Epithelial cell of esophagus (primary cell): ENCODE measurements around the gene NAPB.

Experiments
- DNase-seq: peaks from one replicate; pipeline ENCODE4 v3.0.0; 2010; ENCODE audit warnings: low read depth
- H3K4me3 ChIP-seq: 2 replicates; pipeline ENCODE4 v1.5.1; 2011; ENCODE audit warnings: mild to moderate bottlenecking, low read length, control low read depth
- CTCF ChIP-seq: IDR thresholded peaks from 2 replicates; pipeline ENCODE4 v1.5.1; 2011; ENCODE audit warnings: low read depth, mild to moderate bottlenecking, low read length, control low read depth, inconsistent platforms; ENCODE audit not compliant: insufficient read depth; ENCODE audit errors: missing control alignments

NAPB gene

GRCh38 chr20:23327617-23328333 lies 93.5 kb downstream of the NAPB start:
- no peak overlapping the region for H3K4me3 ChIP-seq
- TF ChIP-seq CTCF, result no peak
- no peak for DNase-seq

GRCh38 chr20:23326774-23327173 lies 94.5 kb downstream of the NAPB start:
- H3K4me3 ChIP-seq, result no peak overlapping the region
- TF ChIP-seq CTCF, result no peak
- no peak for DNase-seq

GRCh38 chr20:23325107-23325506 lies 96.2 kb downstream of the NAPB start:
- H3K4me3 ChIP-seq, result no peak overlapping the region
- no peak for DNase-seq
- TF ChIP-seq CTCF, result no peak
